Measurements from ENCODE around the gene CLEC4G. TPM values are rescaled to one million over a fixed set of nuclear protein-coding genes. Genes with fewer than 3 reads are reported as not detected.

CLEC4G gene
- total and polyA plus RNA-seq, 3 donors from 2014 or later = 0.71 to 1.2 TPM; not detected in 1

DNA sequence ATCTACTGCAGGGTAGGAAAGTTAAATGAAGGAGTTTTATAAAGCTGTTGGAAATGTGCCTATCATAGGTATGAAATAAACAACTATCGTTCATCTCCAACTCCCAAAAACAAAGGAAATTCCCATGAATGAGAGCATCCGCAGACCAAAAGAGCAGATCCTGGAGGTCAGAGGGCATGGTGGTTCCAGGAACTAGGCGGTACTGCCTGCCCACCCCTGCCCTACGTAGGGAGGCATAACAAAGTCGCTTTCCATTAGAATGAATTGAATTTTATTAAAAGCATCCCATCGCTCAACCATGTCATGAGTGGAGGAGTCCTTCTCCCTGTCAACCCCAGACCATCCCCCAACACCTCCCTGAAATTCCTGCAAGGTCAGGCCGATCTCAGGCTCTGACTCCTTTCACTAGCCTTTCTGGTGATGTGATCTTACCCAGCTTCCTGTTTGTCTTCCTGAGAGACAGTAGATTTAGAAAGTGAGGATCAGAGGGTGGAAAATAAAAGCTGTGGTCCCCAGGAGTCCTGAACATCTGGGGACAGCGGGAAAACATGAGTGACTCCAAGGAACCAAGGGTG, 30.9 kb upstream of the CLEC4G start, which contains the start of gene CLEC4M:
Gene CLEC4M (plus strand): TSS at position 525 of the 575 bp plus-strand sequence. CDS start 24 bp downstream, at position 549.
- H3K4me3 ChIP-seq = no peak within 1 kb of the TSS
- WGBS, 2 donors = 42 to 53% methylated on average over 8 of the region's 8 CpGs
- no peak for TF ChIP-seq POLR2A (IDR thresholded peaks at IDR 0.05)
- TF ChIP-seq, protein P1, sequence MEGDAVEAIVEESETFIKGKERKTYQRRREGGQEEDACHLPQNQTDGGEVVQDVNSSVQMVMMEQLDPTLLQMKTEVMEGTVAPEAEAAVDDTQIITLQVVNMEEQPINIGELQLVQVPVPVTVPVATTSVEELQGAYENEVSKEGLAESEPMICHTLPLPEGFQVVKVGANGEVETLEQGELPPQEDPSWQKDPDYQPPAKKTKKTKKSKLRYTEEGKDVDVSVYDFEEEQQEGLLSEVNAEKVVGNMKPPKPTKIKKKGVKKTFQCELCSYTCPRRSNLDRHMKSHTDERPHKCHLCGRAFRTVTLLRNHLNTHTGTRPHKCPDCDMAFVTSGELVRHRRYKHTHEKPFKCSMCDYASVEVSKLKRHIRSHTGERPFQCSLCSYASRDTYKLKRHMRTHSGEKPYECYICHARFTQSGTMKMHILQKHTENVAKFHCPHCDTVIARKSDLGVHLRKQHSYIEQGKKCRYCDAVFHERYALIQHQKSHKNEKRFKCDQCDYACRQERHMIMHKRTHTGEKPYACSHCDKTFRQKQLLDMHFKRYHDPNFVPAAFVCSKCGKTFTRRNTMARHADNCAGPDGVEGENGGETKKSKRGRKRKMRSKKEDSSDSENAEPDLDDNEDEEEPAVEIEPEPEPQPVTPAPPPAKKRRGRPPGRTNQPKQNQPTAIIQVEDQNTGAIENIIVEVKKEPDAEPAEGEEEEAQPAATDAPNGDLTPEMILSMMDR (IDR thresholded peaks at IDR 0.05) = no peak
- H3K27ac ChIP-seq = no peak within 1 kb of the TSS
- no peaks in the 10 kb centered on the region for H3K36me3 ChIP-seq (ENCODE audit: low read depth, missing control alignments)
- H3K27me3 ChIP-seq = no peaks in the 10 kb centered on the region
- intact Hi-C loops (cut with DNase I; ENCODE audit: low total_unique reads) = no loop called here
- H3K4me1 ChIP-seq = peaks cover 6% of the 10 kb centered on the region
- H3K9me3 ChIP-seq = no peaks in the 10 kb centered on the region
- no peak for DNase-seq

DNA sequence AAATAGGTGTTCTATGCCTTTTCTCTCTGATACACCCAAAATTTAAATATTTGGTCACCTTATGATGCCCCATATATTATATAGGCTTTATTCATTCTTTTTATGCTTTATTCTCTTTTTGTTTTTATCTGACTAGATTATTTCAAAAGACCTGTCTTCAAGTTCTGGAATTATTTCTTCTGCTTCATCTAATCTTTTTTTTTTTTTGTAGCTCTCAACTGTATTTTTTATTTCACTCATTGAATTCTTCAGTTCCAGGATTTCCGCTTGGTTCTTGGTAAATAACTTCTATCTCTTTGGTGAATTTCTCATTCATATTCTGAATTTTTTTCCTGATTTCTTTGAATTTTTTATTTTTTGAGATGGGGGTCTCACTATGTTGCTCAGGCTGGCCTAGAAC, 27.2 kb upstream of the CLEC4G start:
- DNase-seq = no peak
- TF ChIP-seq, protein P1 (IDR thresholded peaks at IDR 0.05) = no peak
- TF ChIP-seq POLR2A (IDR thresholded peaks at IDR 0.05) = no peak
- Histone ChIP-seq H3K36me3 (ENCODE audit: low read depth, missing control alignments) (no peaks in the 10 kb centered on the region), H3K27ac (no peak overlapping the region), H3K4me1 (no peaks in the 10 kb centered on the region), H3K27me3 (no peaks in the 10 kb centered on the region), H3K9me3 (no peaks in the 10 kb centered on the region), H3K4me3 (no peak overlapping the region)
- intact Hi-C loops (cut with DNase I; ENCODE audit: low total_unique reads) = no loop called here
- WGBS, 2 donors = 90 to 94% methylated on average over 1 of the region's 1 CpG

DNA sequence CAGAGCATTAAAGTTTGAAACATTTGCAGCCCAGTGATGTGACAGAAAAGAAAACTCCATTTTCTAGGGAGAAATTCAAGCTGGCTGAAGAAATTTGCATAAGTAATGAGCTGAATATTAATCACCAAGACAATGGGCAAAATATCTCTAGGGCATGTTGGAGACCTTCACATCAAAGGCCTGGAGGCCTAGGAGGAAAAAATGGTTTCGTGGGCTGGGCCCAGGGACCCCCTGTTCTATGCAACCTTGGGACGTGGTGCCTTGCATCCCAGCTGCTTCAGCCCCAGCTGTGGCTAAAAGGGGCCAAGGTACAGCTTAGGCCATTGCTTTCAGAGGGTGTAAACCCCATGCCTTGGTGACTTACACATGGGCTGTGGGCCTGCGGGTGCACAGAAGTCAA, 25.4 kb upstream of the CLEC4G start:
- H3K27me3 ChIP-seq = no peaks in the 10 kb centered on the region
- H3K27ac ChIP-seq = no peak overlapping the region
- no peaks in the 10 kb centered on the region for H3K36me3 ChIP-seq (ENCODE audit: low read depth, missing control alignments)
- intact Hi-C loops (cut with DNase I; ENCODE audit: low total_unique reads) = no loop called here
- TF ChIP-seq, protein P1 (IDR thresholded peaks at IDR 0.05) = no peak
- TF ChIP-seq POLR2A (IDR thresholded peaks at IDR 0.05) = no peak
- DNase-seq = no peak
- H3K9me3 ChIP-seq = no peaks in the 10 kb centered on the region
- H3K4me3 ChIP-seq = no peak overlapping the region
- WGBS, 2 donors = 85 to 91% methylated on average over 3 of the region's 3 CpGs
- no peaks in the 10 kb centered on the region for H3K4me1 ChIP-seq

DNA sequence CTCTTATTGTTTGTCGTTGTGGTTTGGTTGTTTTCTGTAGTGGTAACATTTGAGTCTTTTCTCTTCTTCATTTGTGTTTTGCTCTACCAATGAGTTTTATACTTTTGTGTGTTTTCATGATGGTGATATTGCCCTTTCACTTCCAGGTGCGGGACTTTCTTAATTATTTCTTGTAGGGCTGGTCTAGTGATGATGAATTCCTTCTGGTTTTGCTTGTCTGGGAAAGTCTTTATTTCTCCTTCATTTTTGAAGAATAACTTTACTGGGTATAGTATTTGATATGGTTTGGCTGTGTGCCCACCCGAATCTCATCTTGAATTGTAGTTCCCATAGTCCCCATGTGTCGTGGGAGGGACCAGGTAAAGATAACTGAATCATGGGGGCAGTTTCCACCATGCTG, 24.3 kb upstream of the CLEC4G start:
- Histone ChIP-seq H3K36me3 (ENCODE audit: low read depth, missing control alignments) (no peaks in the 10 kb centered on the region), H3K27me3 (no peaks in the 10 kb centered on the region), H3K27ac (no peak overlapping the region), H3K4me3 (no peak overlapping the region), H3K4me1 (no peaks in the 10 kb centered on the region), H3K9me3 (no peaks in the 10 kb centered on the region)
- intact Hi-C loops (cut with DNase I; ENCODE audit: low total_unique reads) = no loop called here
- WGBS, 2 donors = 54 to 55% methylated on average over 4 of the region's 4 CpGs
- TF ChIP-seq, protein P1 (IDR thresholded peaks at IDR 0.05) = no peak
- TF ChIP-seq POLR2A (IDR thresholded peaks at IDR 0.05) = no peak
- no peak for DNase-seq

DNA sequence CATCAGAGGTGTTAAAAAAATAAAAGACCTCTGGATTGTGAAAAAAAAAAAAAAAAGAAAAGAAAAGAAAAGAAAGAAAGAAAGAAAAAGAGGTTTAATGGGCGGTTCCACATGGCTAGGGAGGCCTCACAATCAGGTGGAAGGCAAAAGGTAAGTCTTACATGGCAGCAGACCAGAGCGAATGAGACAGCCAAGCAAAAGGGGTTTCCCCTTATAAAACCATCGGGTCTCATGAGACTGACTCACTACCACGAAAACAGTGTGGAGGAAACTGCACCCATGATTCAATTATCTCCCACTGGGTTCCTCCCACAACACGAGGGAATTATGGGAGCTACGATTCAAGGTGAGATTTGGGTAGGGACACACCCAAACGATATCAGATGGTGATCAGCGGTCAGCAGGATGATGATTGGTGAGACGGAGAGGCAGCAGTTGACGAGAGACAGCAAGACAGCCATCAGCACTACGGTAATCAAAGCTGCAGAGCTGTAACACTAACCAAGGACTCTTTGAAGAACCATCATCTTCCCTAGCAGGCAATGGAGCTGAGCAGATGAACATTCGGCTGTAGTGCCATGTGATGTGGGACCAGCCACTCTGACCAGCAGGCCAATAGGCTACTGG, 19.4 kb upstream of the CLEC4G start:
- Histone ChIP-seq H3K9me3 (no peaks in the 10 kb centered on the region), H3K4me1 (no peaks in the 10 kb centered on the region), H3K36me3 (ENCODE audit: low read depth, missing control alignments) (no peaks in the 10 kb centered on the region), H3K27ac (no peak overlapping the region), H3K4me3 (no peak overlapping the region), H3K27me3 (no peaks in the 10 kb centered on the region)
- WGBS, 2 donors = 78 to 84% methylated on average over 12 of the region's 12 CpGs
- TF ChIP-seq POLR2A (IDR thresholded peaks at IDR 0.05) = no peak
- TF ChIP-seq, protein P1 (IDR thresholded peaks at IDR 0.05) = no peak
- intact Hi-C loops (cut with DNase I; ENCODE audit: low total_unique reads) = no loop called here
- no peak for DNase-seq
